PC-3 (cell line): Measurements from ENCODE around the gene SH3PXD2B.

Experiments
- EZH2 ChIP-seq: fragments of 300-600 bp; sonication (generic); IDR thresholded peaks from one replicate; pipeline ENCODE4 v1.6.1; 2017; ENCODE audit warnings: antibody characterized with exemption, mild to moderate bottlenecking, low read length; ENCODE audit not compliant: unreplicated experiment
- EZH2phosphoT487 ChIP-seq: fragments of 300-600 bp; sonication (generic); IDR thresholded peaks from 2 replicates; pipeline ENCODE4 v1.6.1; 2018; ENCODE audit warnings: mild to moderate bottlenecking, antibody characterized with exemption, low read length, borderline replicate concordance
- TF ChIP-seq, protein P1 (sequence below): fragments of 300-600 bp; sonication (generic); conservative IDR thresholded peaks from 2 replicates; pipeline ENCODE4 v1.5.1; 2017; ENCODE audit warnings: antibody characterized with exemption, low read depth, mild to moderate bottlenecking, low read length

DNA sequence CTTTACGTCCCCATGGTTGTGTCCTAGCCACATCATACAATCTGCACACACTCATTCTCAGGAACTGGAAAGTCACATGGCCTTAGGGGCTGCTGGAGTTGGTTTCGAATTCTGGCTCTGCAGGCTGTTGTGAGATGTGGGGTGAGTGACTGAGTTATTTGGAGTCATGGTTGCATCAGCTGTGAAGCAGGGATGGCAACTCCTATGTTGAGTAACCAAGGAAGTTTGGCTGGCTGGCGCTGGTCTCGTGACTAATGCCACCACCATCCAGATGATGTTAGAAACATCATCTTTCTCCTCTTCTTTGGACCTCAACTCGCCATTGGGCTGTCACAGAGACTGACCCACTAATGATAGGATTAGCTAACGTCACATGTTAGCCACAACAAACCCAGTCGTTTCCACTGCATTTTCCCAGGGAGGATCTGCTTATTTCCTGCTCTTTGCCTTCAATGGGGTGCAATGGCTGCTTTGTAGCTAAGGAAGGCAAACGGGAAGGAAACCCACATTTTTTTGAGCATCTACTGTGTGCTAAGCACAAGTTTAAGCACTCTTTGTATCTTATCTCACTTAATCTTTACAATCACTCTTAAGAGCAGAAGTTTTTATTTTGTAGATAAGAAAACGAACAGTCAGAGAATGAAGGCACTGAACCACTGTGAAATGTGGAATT is 92.6 kb downstream of the SH3PXD2B start:
- TF ChIP-seq, protein P1, sequence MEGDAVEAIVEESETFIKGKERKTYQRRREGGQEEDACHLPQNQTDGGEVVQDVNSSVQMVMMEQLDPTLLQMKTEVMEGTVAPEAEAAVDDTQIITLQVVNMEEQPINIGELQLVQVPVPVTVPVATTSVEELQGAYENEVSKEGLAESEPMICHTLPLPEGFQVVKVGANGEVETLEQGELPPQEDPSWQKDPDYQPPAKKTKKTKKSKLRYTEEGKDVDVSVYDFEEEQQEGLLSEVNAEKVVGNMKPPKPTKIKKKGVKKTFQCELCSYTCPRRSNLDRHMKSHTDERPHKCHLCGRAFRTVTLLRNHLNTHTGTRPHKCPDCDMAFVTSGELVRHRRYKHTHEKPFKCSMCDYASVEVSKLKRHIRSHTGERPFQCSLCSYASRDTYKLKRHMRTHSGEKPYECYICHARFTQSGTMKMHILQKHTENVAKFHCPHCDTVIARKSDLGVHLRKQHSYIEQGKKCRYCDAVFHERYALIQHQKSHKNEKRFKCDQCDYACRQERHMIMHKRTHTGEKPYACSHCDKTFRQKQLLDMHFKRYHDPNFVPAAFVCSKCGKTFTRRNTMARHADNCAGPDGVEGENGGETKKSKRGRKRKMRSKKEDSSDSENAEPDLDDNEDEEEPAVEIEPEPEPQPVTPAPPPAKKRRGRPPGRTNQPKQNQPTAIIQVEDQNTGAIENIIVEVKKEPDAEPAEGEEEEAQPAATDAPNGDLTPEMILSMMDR, result no peak
- no peak for TF ChIP-seq EZH2
- no peak for TF ChIP-seq EZH2phosphoT487
